Left ventricle myocardium inferior (tissue), 1 donor: ENCODE data around the gene HSD17B13. TPM values are rescaled to one million over a fixed set of nuclear protein-coding genes. Genes with fewer than 3 reads are reported as not detected.

Experiments
- DNase-seq: peaks from one replicate; pipeline ENCODE4 v3.0.0-alpha.2; 2020
- H3K27ac ChIP-seq: fragments of 200-600 bp; replicated peaks from 2 replicates; pipeline ENCODE4 v1.8.0; 2021
- H3K27me3 ChIP-seq: fragments of 200-600 bp; 2 replicates; pipeline ENCODE4 v1.8.0; 2021; ENCODE audit warnings: low read depth
- H3K36me3 ChIP-seq: fragments of 200-600 bp; 2 replicates; pipeline ENCODE4 v1.8.0; 2021
- H3K4me1 ChIP-seq: fragments of 200-600 bp; 2 replicates; pipeline ENCODE4 v1.8.0; 2021
- H3K4me3 ChIP-seq: fragments of 200-600 bp; 2 replicates; pipeline ENCODE4 v1.8.0; 2021; ENCODE audit warnings: mild to moderate bottlenecking, moderate library complexity
- H3K9me3 ChIP-seq: fragments of 200-600 bp; replicated peaks from 2 replicates; pipeline ENCODE4 v1.8.0; 2021
- intact Hi-C: fragments of 100-400 bp; cut with micrococcal nuclease; formaldehyde crosslinking; loops from one replicate; pipeline ENCODE4 v1.11.0; 2022
- total RNA-seq: library from RNA; stranded (reverse); fragmentation: NEBNext Ultra II Directional; extraction: Animal tissue kit (Norgen Biotek cat#: 25700); gene quantifications from one replicate; pipeline ENCODE4 v1.2.1, GENCODE V29; 2021
- TF ChIP-seq, protein P1 (sequence below): fragments of 200-600 bp; IDR thresholded peaks from 2 replicates; pipeline ENCODE4 v1.8.0; 2021; ENCODE audit warnings: antibody characterized with exemption, mild to moderate bottlenecking, borderline replicate concordance
- donor health status: DM: no; HTN: yes; CAD: no; lungs with severe emphysema.

The HSD17B13 gene
- total RNA-seq, 1 donor from 2014 or later = 0.08 TPM

DNA sequence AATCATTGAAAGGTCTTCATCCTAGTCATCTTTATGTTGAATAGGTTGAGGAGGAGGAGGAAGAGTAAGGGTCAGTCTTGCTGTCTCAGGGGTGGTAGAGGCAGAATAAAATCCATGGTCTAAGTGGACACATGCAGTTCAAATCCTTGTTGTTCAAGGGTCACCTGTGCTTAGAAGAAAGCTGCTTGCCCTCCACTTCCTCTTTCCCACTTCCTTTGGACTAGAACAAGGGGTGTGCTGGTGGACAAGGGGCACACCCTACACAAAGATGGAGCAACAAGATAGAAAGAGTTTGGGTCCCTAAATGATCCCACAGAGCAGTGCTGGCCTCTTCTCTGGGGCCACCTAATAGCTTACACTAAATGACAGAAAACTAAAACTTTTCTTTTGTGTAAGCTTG, 47.9 kb downstream of the HSD17B13 start:
- H3K4me1 ChIP-seq = peaks cover 3% of the 10 kb centered on the region
- no peak for DNase-seq
- no peak overlapping the region for H3K27ac ChIP-seq
- TF ChIP-seq, protein P1, sequence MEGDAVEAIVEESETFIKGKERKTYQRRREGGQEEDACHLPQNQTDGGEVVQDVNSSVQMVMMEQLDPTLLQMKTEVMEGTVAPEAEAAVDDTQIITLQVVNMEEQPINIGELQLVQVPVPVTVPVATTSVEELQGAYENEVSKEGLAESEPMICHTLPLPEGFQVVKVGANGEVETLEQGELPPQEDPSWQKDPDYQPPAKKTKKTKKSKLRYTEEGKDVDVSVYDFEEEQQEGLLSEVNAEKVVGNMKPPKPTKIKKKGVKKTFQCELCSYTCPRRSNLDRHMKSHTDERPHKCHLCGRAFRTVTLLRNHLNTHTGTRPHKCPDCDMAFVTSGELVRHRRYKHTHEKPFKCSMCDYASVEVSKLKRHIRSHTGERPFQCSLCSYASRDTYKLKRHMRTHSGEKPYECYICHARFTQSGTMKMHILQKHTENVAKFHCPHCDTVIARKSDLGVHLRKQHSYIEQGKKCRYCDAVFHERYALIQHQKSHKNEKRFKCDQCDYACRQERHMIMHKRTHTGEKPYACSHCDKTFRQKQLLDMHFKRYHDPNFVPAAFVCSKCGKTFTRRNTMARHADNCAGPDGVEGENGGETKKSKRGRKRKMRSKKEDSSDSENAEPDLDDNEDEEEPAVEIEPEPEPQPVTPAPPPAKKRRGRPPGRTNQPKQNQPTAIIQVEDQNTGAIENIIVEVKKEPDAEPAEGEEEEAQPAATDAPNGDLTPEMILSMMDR = no peak
- H3K9me3 ChIP-seq = no peaks in the 10 kb centered on the region
- intact Hi-C loops = no loop called here
- H3K36me3 ChIP-seq = no peaks in the 10 kb centered on the region
- H3K4me3 ChIP-seq = no peak overlapping the region
- no peaks in the 10 kb centered on the region for H3K27me3 ChIP-seq

- H3K27ac ChIP-seq = no peak overlapping the region
- intact Hi-C loops = no loop called here
- H3K4me3 ChIP-seq = no peak overlapping the region
- no peaks in the 10 kb centered on the region for H3K9me3 ChIP-seq
- TF ChIP-seq, protein P1 = no peak
- H3K36me3 ChIP-seq = no peaks in the 10 kb centered on the region
- H3K27me3 ChIP-seq = no peaks in the 10 kb centered on the region
- H3K4me1 ChIP-seq = peaks cover 3% of the 10 kb centered on the region
- no peak for DNase-seq
Measured at GRCh38 chr4:87274327-87274726, 48.4 kb downstream of the HSD17B13 start.

- no peak overlapping the region for H3K27ac ChIP-seq
- intact Hi-C loops = no loop called here
- no peak for DNase-seq
- no peaks in the 10 kb centered on the region for H3K9me3 ChIP-seq
- TF ChIP-seq, protein P1 = no peak
- no peaks in the 10 kb centered on the region for H3K36me3 ChIP-seq
- no peaks in the 10 kb centered on the region for H3K27me3 ChIP-seq
- H3K4me1 ChIP-seq = peaks cover 3% of the 10 kb centered on the region
- H3K4me3 ChIP-seq = no peak overlapping the region
Measured at GRCh38 chr4:87270825-87271224, 51.9 kb downstream of the HSD17B13 start.

- no peaks in the 10 kb centered on the region for H3K36me3 ChIP-seq
- no peaks in the 10 kb centered on the region for H3K27me3 ChIP-seq
- DNase-seq = no peak
- intact Hi-C loops = no loop called here
- no peaks in the 10 kb centered on the region for H3K9me3 ChIP-seq
- H3K27ac ChIP-seq = no peak overlapping the region
- peaks cover 3% of the 10 kb centered on the region for H3K4me1 ChIP-seq
- TF ChIP-seq, protein P1 = peak; percentile 64
- no peak overlapping the region for H3K4me3 ChIP-seq
Measured at GRCh38 chr4:87270144-87270543, 52.5 kb downstream of the HSD17B13 start.

- intact Hi-C loops = loop anchor here (10.0 kb wide), 1 partner anchor 196 kb away; no protein-coding TSS in a partner anchor
- TF ChIP-seq, protein P1 = no peak
- no peaks in the 10 kb centered on the region for H3K36me3 ChIP-seq
- DNase-seq = no peak
- H3K4me1 ChIP-seq = peaks cover 3% of the 10 kb centered on the region
- H3K27me3 ChIP-seq = no peaks in the 10 kb centered on the region
- no peak overlapping the region for H3K27ac ChIP-seq
- no peak overlapping the region for H3K4me3 ChIP-seq
- H3K9me3 ChIP-seq = no peaks in the 10 kb centered on the region
Measured at GRCh38 chr4:87268411-87268810, 54.3 kb downstream of the HSD17B13 start.
